HG03575 (cell line): ENCODE measurements around the gene RASA4B.
"Not testable (repeated sequence)": the region's sequence is repeated elsewhere in the genome, so short reads cannot be mapped to it uniquely, and the experiment has no call there.

Experiments
- ATAC-seq: cut with Tn5 transposase; IDR thresholded peaks from one replicate; pipeline ENCODE4 v1.9.1; 2021; ENCODE audit not compliant: unreplicated experiment, insufficient number of reproducible peaks, low FRiP score; ENCODE audit errors: extremely low read depth

The RASA4B gene

DNA sequence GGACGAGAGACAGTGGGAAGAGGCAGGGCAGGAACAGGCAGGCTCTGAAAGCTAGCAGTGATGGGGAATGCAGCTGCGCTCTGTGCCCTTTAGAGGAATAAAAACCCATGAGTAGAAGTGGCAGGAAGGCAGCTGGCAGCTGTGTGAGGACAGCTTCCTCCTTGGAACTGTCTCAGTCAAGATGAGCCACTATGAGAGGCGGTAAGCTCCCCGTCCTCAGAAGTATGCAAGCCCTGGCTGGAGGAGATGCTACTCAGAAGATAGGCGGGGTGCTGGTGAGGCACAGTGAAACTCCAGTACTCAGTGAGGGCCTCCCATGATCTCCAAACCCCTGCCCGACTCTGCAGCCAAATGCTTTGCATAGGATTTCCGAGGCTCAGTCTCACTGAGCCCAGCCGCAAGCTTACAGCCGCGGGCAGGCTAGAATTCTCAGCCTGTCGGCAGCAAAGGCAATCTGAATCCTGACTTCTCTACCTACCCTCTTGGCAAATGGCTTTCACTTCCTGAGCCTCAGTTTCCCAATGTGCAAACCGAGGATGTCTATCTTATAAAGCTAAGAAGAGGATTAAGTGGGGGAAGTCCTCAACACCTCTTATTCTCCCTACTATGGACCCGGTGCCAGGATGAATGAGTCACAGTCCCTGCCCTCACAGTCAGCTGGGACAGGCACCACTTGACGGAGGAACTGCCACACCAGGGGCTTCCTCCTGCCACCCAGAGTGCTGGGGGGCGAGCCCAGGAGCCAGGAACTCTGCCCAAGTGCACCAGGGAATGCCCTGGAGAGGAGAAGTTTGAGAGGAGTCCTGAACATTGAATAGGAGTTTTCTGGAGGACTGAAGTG is 2.5 kb downstream of the RASA4B start:
- ATAC-seq = peak; percentile 54

DNA sequence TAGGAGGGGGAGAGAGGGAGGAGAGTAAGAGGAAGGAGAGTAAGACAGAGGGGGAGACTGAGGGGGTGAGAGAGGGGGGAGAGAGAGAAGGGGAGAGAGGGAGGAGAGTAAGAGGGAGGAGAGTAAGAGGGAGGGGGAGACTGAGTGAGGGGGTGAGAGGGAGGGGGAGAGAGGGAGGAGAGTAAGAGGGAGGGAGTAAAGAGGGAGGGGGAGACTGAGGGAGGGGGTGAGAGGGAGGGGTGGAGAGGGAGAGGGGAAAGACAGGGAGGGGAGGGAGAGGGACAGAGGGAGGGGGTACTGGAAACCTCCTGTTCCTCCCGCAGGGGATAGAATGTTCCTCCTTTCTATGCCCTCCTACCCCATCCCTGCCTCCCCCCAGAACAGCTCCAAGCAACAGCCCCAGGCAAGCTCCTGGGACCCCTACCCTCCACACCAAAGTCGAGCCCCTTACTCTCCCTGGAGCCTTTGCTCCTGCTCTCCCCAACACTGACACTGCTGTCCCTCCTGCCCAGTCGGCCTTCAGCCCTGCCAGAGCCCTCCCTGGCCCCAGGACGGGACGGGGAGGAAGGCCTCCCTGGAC is 4.8 kb downstream of the RASA4B start:
- not testable (repeated sequence) for ATAC-seq

DNA sequence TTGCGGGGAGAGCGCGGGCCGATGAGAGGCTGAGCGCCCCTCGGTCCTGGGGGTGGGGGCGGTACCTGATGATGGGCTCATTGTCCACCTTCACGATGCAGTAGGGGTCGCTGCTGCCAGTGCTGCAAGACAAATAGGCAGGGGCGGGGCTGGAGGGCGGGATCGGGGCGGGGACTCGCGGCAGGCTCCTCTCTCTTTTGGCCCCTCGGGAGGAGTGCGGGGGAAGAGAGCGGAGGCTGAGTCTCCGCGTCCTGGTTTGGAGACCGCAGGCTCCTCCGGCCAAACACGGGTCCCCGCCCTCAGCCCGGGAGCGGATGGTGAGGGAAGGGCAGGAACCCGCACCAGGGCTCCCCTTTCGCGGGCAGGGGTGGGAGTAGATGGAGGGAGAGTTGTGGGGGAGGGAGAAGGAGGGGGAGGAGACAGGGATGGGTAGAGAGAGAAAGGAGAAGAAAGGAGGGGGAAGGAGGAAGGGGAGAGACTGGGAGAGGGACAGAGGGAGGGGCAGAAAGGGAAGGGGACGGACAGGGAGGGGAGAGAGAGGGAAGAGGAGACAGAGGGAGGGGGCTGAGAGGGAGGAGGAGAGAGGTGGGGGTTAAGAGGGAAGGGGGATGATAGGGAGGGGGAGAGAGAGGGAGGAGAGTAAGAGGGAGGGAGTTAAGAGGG is 5.6 kb downstream of the RASA4B start:
- ATAC-seq = not testable (repeated sequence)

DNA sequence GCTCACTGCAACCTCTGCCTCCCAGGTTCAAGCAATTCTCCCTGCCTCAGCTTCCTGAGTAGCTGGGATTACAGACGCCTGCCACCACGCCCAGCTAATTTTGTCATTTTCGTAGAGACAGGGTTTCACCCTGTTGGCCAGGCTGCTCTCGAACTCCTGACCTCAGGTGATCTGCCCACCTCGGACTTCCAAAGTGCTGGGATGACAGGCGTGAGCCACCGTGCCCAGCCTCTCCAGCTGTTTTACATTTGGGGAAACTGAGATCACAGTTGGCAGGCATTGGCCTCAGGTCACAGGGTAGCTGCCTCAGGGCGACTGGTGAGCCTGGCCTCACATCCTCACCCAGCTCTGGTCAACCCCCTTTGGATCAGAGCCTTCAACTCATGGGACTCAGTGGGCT is 7.0 kb downstream of the RASA4B start:
- not testable (repeated sequence) for ATAC-seq

DNA sequence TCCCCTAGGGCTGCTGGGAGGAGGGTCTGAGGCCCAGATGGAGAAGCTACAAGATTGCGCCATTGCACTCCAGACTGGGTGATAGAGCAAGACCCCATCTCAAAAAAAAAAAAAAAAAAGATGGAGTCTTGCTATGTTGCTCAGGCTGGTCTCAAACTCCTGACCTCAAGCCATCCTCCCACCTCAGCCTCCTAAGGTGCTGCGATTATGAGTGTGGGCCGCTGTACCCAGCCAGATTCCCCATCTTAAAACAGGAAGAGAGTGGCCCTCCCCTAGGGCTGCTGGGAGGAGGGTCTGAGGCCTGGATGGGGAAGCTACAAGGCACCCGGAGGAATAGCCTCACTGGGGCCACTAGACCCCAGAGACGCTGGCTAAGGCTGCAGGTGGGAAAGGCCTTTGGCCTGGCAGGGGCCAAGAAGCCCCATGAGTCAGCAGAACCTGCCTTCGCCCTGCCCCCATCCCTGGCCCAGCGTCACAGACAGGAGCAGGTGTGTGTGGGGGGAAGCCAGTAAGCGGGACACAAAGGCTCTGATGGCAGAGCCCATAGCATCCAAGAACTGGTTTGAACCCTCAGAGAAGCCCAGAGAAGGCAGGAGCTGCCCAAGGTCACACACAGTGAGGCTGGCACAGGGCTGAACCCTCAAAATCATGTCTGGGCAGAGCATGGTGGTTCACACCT is 10.0 kb downstream of the RASA4B start:
- not testable (repeated sequence) for ATAC-seq

DNA sequence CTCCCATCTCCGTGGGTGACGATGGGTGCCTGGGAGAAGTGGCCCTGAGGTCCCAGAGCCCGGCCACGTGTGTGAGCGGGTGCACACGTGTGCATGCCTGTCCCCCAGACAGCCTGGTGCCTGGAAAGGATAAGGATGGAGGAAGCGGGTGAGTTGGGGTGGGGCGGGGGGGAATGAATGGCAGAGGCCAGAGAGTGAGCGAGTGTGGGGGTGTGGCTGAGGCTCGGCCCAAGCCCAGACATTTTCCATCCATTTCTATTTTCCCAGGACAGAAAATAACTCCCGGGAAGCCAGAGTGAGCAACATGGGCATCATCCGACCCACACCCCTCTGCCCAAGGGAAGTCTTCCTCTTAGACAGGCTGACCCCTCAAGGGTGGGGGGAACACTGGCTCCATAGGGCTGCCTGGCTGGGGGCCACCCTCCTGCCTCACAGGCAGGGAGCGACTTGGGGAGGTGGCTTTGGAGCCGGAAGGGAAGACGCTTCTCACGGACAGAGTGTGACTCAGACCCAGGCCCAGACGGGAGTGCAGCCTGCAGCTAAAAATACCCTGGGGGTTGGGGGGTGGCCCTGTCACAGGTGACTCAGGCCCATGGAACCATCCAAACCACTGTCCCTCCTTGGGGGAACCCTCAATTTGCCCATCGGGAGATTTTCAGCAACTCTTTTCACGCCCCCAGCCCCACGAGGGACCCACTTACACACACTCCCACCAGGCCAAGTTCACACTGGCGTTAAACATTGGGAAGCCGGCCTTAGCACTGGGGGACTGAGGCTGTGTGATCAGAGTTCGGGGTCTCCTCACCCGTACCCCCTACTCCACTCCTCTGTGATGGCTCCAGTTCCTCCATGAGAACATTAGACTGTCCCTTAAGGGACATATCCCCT is 12.0 kb downstream of the RASA4B start:
- ATAC-seq = not testable (repeated sequence)

DNA sequence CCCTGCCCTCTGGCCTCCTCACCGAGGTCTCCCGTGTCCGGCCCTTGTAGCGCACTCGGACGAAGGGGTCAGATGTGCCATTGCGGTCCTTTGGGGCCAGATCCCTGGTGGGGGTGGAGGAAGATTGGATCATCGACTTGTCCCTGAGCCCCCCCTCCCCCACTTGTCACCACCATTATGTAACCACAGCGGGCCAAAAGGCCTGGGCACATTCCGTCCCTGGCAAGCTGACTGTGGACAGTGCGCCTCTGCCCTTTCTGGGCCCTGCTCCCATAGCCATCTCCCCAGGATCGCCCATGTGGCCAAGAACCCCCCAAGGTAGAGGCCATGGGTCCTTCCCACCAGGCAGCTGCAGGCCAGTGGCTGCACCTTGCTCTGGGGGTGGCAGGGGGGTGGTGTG is 14.4 kb downstream of the RASA4B start:
- ATAC-seq = not testable (repeated sequence)

DNA sequence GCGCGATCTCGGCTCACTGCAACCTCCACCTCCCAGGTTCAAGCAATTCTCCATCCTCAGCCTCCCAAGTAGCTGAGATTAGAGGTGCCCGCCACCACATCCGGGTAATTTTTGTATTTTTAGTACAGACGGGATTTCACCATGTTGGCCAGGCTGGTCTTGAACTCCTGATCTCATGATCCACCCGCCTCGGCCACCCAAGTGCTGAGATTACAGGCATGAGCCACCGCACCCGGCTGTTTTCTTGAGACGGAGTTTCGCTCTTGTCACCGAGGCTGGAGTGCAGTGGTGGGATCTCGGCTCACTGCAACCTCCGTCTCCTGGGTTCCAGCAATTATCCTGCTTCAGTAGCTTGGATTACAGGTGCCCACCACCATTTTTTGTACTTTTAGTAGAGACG is 19.3 kb downstream of the RASA4B start:
- ATAC-seq = not testable (repeated sequence)

DNA sequence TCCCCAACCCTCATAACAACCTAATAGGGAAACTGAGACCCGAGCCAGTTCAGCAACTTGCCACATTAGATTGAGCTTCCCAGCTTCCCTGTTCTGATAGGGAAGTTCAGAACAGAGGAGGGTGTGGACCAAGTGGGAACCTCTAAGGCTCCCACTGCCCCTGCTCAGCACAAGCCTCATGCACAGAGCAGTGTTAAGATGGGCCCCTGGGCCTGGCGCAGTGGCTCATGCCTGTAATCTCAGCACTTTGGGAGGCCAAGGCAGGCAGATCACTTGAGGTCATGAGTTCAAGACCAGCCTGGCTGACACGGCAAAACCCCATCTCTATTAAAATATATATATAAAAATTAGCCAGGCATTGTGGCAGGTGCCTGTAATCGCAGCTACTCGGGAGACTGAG is 20.3 kb downstream of the RASA4B start:
- ATAC-seq = not testable (repeated sequence)

DNA sequence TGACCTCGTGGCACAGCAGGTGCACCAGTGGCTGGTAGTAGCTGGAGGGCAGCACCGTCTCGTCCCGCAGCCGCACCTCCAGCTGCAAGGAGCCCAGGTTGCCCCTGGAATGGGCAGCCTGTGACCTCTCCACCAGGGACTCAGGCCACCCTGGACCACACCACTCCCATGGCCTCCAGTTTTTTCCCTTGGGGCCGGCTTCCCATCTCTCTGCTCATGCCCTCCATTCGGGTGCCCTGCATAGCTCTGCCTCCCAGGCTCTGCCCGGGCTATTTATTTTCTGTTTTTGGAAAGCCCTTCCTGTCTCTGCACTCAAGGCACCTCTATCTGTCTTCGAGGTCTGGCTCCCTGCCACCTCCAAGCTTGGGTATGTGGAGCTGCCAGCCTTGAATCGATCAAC is 20.7 kb downstream of the RASA4B start:
- not testable (repeated sequence) for ATAC-seq

DNA sequence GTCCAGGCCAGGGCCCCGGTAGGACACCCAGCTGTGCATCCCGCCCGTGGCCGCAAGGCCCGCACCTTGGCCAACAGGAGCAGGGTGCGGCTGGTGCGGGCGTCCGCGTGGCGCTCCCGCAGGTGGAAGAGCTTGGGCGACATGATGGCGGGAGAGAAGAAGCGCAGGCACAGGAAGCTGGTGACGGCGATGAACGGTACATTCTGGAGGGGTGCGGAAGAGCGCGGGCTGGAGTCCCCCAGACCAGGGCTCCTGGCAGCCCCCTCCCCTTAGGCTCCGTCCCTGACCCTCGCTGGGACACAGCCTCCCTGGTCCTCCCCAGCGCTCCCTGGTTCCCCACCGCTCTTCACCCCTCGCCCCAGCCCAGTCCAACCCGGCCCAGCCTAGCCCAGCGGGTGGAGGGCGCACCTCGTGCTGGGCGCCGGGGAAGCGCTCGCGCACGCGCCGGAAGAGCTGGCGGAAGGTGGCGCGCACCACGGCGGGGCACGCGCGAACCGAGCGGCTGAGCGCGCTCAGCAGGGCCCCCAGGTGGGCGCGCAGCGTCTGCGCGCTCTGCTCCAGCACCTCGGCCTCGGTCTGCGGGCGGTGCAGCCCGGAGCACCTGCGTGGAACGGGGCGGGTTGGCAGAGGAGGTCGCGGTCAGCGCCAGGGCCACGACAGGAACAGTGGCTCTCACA is 23.0 kb downstream of the RASA4B start:
- ATAC-seq = not testable (repeated sequence)

DNA sequence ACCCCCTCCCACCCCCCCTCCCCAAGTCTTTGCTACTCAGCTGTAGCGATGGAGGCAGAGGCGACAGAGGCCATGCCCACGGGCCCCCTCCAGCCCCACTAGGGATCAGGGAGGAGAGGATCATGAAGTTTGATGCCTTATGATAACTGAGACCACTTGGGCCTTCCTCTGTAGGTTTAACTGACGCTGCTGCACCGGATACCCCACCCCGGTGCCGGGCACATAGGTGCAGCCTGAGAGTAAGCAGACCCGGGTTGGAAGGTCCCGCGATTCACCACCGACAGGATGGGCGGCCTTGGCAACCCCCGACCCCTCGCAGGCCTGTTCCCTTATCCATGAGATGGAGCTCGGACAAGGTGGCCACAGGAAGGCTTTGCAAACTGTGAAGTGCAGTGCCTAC is 23.6 kb downstream of the RASA4B start:
- not testable (repeated sequence) for ATAC-seq

DNA sequence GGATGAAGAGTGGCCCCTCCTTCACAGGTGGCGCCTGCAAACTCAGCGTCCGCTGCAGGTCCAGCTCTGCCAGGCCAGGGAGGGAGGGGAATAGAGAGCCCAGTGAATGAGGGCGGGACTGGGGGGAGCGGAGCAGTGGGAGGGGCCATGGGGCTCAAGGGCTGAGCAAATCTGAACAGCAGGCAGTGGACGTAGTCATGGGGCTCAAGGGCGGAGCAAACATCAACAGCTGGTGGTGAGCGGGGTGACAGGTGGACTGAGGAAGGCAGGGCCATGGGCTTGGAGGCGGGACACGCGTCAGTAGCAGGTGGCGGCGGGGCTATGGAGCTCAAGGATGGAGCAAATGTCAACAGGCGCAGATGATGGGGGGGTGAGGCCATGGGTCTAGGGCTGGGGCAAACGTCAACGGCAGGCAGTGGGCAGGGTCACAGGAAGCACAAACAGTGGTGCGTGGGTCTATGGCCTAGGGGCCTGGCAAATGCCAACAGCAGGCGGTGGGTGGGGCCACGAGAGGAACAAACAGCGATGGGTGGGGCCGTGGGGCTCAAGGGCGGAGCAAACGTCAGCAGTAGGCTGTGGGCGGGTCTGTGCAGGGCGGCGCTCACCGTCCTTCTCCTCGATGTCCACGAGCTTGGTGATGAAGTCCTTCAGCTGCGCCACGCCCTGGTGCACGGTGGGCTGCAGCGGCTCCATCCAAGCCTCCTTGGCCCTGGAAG is 24.2 kb downstream of the RASA4B start:
- ATAC-seq = not testable (repeated sequence)

DNA sequence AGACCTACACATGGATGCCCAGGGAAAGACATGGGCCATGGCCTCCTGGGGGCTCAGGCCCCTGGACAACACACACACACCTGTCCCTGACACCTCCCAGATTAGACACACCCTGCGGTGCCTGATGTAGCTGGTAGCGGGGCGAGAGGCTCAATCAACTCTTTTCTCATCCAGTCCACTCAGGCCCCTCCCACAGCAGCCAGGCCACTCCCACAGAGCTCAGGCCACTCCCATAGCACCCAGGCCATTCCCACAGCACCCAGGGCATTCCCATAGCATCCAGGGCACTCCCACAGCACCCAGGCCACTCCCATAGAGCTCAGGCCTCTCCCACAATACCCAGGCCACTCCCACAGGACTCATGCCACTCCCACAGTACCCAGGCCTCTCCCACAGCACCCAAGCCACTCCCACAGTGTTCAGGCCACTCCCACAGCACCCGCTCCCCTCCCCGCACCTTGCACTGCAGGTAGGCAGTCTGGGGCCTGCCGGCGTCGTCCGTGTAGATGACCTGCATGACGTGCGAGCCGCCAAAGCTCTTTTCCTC is 27.0 kb downstream of the RASA4B start:
- not testable (repeated sequence) for ATAC-seq

DNA sequence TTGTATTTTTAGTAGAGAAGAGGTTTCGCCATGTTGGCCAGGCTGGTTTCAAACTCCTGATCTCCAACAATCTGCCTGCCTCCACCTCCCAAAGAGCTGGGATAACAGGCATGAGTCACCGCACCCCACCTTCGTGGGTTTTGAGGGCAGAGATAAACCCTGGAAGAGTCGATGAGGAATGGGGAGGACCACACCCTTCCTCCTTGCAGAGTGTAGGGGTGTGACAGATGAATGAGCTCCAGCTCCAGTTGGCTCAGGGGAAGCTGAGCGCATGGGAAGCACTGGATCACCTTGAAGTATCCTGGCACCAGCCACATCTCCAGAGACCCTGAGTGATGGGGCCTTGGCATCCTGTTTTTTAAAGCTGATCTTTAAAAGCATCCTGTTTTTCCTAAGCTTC is 33.3 kb downstream of the RASA4B start:
- not testable (repeated sequence) for ATAC-seq

DNA sequence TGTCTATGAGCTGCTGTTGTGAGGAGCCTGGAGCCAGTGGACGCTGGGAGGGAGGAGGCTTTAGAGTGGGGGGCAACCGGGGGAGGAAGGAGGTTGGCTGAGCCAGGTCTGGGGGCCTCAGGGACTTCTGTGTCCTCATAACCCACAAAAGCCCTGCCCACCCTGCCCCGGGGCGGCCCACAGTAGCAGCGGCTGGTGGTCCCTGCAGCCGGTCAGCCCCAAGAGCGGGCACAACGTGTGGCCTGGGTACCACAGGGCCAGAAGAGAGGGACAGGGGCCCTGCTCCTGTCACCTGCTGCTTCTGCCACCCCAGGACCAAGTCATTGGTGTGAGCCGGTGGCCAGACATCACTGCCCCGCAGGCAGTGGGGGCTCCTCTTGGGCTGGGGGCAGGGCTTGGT is 35.6 kb downstream of the RASA4B start:
- ATAC-seq = not testable (repeated sequence)

DNA sequence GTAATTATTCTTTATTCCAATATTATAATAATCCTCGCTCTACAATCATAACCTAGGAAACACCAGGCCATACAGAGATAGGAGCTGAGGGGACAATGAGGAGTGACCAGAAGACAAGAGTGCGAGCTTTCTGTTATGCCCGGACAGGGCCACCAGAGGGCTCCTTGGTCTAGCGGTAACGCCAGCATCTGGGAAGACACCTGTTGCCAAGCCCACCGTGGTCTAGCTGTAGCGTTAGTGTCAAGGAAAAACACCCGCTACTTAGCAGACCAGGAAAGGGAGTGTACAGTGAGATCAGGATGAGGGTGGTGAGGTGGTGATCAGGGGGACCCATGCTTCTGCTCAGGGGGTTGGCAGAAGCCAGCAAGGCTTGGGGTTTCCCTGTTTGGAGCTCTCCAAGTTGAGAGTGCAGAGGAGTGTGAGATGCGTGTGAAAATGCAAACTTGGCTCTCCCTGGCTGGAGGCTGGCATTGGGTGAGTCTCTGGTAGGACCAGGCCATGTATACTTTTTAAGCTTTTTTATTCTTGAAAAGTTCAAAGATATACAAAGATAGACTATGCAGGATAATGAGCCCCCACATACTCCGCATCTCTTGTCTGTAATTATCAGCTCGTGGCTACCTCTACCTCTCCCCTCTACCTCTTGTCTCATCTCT is 37.5 kb downstream of the RASA4B start:
- ATAC-seq = not testable (repeated sequence)
